ENCODE data around the gene HTR3B.

DNA sequence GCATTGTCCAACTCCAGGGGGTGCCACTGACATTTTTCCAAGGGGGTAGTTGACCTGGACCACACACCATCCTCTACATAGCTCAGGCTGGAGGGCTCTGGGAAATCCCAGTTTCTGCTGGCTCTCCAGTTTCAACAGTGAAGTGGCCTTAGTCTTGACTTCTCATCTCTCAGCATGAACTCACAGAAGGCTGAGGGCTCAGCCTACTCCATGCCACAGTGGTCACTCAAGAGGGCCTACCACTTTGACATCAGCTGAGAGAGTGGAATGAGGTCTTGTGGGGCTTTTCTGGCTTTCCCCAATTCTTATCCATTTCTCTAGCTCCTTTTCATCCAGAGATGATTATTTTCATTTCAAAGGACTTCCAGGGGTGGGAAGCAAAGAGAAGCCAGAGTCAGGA lies 77.7 kb downstream of the HTR3B start:
- TF ChIP-seq, protein P1, sequence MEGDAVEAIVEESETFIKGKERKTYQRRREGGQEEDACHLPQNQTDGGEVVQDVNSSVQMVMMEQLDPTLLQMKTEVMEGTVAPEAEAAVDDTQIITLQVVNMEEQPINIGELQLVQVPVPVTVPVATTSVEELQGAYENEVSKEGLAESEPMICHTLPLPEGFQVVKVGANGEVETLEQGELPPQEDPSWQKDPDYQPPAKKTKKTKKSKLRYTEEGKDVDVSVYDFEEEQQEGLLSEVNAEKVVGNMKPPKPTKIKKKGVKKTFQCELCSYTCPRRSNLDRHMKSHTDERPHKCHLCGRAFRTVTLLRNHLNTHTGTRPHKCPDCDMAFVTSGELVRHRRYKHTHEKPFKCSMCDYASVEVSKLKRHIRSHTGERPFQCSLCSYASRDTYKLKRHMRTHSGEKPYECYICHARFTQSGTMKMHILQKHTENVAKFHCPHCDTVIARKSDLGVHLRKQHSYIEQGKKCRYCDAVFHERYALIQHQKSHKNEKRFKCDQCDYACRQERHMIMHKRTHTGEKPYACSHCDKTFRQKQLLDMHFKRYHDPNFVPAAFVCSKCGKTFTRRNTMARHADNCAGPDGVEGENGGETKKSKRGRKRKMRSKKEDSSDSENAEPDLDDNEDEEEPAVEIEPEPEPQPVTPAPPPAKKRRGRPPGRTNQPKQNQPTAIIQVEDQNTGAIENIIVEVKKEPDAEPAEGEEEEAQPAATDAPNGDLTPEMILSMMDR (IDR thresholded peaks at IDR 0.05): no peak
- no peak for TF ChIP-seq EZH2 (IDR thresholded peaks at IDR 0.05)

Data from neural progenitor cell (in vitro differentiated cells).